Measurements from ENCODE around the gene SDR42E1.
"Not testable (repeated sequence)": the region's sequence is repeated elsewhere in the genome, so short reads cannot be mapped to it uniquely, and the experiment has no call there.

SDR42E1 gene

DNA sequence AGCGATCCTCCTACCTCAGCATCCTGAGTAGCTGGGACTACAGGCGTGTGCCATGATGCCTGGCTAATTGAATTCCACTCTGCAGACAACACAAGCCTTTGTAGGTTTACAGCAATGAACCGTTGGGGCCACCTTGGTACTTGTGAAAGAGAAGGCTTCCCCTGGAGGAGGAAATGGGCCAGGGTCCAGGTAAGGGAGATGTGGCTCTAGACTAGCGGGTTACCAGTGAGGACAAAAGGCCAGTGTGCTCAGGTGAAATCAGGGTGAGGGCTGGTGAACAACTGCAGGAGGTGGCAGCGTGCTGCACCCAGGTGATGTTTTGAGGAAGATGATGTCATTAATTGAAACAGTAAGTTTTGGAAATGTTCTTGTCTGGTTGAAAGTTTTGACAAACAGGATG lies 6.7 kb downstream of the SDR42E1 start:
- peaks cover 21% of the 10 kb centered on the region for H3K9me3 ChIP-seq (ENCODE audit: insufficient read depth, low read depth, low read length)
- H3K27me3 ChIP-seq (ENCODE audit: insufficient read depth, low read length), result no peaks in the 10 kb centered on the region
- no peak overlapping the region for H3K9ac ChIP-seq (ENCODE audit: low read depth, low read length)
- no peaks in the 10 kb centered on the region; the same call in none of the 2 replicates for H3K4me1 ChIP-seq (ENCODE audit: insufficient read depth, low read length)
- WGBS, result 95% methylated on average over 5 of the region's 5 CpGs
- no peaks in the 10 kb centered on the region for H3K36me3 ChIP-seq (ENCODE audit: insufficient read depth, low read length)
- H3K27ac ChIP-seq (ENCODE audit: low read depth, low read length), result no peak overlapping the region
- no peak overlapping the region for H3K4me3 ChIP-seq (ENCODE audit: low read length)

DNA sequence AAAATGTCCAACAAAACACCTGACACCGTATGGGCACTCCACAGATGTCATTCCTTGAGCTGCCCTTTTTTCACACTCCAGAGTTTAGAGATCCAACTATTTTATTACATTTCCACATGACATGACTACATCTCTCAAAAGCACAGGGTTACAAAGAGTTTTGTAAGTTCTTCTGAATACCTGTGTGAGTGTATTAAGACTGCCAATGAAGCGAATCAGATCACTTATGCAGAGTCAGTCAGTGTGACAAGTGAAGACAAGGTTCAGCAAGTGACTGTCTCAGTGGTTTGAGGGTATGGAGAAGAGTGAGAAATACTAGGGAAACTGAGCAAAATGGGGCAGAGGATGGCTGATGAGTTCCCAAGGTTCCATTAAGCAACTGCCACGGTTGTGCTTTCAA lies 8.4 kb downstream of the SDR42E1 start:
- H3K36me3 ChIP-seq (ENCODE audit: insufficient read depth, low read length), result no peaks in the 10 kb centered on the region

DNA sequence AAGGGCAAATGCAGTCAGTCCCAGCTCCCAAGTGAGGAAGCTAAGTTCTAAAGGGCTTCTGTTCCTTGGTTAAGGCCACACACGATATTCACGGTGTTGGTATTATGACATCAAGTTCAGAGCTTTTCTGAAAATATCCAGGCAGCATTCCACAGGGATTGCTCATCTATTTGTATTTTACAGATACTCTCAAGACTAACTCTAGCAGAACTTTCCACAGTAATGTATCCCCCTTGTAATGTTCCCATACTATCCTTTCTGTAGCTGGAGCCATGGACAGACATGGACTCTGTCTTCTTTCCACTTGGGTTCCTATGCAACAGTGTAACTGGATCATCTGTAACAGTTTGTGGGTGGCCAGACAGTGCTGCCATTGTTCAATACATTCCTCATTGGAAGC lies 13.5 kb downstream of the SDR42E1 start:
- H3K4me1 ChIP-seq (ENCODE audit: insufficient read depth, low read length), result peaks cover 9% of the 10 kb centered on the region
- no peaks in the 10 kb centered on the region for H3K36me3 ChIP-seq (ENCODE audit: insufficient read depth, low read length)
- H3K27ac ChIP-seq (ENCODE audit: low read depth, low read length), result no peak overlapping the region
- H3K9ac ChIP-seq (ENCODE audit: low read depth, low read length), result no peak overlapping the region
- no peaks in the 10 kb centered on the region for H3K9me3 ChIP-seq (ENCODE audit: insufficient read depth, low read depth, low read length)
- H3K4me3 ChIP-seq (ENCODE audit: low read length), result no peak overlapping the region
- H3K27me3 ChIP-seq (ENCODE audit: insufficient read depth, low read length), result no peaks in the 10 kb centered on the region
- WGBS, result 63% methylated on average over 2 of the region's 2 CpGs

More for the DNA sequence above, 8.4 kb downstream of the SDR42E1 start:
- Histone ChIP-seq H3K4me1 (ENCODE audit: insufficient read depth, low read length) (no peaks in the 10 kb centered on the region; the same call in none of the 2 replicates), H3K9me3 (ENCODE audit: insufficient read depth, low read depth, low read length) (peaks cover 5% of the 10 kb centered on the region; the same call in 1 of the 2 replicates), H3K4me3 (ENCODE audit: low read length) (no peak overlapping the region), H3K9ac (ENCODE audit: low read depth, low read length) (no peak overlapping the region), H3K27me3 (ENCODE audit: insufficient read depth, low read length) (no peaks in the 10 kb centered on the region), H3K27ac (ENCODE audit: low read depth, low read length) (no peak overlapping the region)
- WGBS, result 92% methylated on average over 3 of the region's 3 CpGs

DNA sequence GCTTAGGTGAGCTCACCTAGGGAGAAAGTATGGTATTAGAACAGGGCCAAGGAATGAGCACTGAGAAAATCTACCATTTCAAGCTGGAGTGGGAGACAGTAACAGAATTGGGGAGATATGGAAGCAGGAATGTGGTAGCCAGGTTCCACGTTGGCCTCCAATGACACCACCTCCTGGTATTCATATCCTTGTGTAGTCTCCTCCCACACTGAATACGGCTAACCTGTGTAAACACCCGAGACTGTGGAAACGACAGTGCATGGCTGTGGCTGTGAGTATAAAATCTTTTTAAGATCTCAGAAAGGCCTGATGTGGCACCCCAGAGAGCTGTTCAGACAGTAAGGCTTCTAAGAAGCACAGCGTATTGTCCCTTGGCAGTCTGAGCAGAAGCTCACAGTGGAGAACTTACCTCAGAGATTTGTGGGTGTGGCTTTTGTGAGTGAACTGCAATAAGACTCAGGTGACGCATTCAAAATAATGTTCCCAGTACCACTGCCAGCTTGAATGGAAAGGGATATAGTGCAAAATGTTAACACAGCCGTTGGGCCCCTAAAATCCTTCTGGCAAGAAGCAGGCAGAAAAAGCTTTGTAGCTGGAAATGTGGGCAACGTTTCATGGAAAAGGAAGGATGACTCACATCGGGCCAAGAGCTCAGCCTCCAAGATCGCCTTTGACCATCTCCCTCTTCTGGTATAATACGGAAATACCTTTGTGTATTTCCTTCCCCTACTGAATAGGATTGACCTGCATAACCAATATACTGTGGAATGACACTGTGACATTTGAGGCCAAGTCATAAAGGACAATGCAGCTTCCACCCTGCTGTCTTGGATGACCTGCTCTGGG lies 14.4 kb downstream of the SDR42E1 start:
- WGBS, result 60% methylated on average over 11 of the region's 11 CpGs
- peaks cover 11% of the 10 kb centered on the region for H3K4me1 ChIP-seq (ENCODE audit: insufficient read depth, low read length)
- H3K27ac ChIP-seq (ENCODE audit: low read depth, low read length), result no peak overlapping the region
- H3K4me3 ChIP-seq (ENCODE audit: low read length), result no peak overlapping the region
- H3K36me3 ChIP-seq (ENCODE audit: insufficient read depth, low read length), result no peaks in the 10 kb centered on the region
- no peaks in the 10 kb centered on the region for H3K27me3 ChIP-seq (ENCODE audit: insufficient read depth, low read length)
- no peaks in the 10 kb centered on the region for H3K9me3 ChIP-seq (ENCODE audit: insufficient read depth, low read depth, low read length)
- H3K9ac ChIP-seq (ENCODE audit: low read depth, low read length), result no peak overlapping the region

DNA sequence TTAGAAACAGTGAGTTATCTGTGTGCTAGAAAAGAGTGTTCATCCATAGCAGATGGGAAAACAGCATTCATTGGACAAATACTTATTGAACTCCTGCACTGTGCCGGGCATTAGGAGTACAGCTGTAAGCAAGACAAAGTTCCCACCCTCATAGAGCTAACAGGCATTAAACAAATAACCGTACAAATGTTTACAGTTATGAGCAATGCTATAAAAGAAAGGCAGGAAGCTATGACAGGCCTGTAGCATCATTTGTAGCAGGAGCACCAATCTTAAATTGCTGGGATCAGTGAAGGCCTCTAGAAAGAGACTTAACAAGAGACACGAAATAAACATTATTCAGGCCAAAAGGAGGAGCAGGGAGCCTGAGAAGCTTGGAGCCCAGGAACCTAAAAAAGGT lies 15.6 kb downstream of the SDR42E1 start:
- 98% methylated on average over 3 of the region's 3 CpGs for WGBS

DNA sequence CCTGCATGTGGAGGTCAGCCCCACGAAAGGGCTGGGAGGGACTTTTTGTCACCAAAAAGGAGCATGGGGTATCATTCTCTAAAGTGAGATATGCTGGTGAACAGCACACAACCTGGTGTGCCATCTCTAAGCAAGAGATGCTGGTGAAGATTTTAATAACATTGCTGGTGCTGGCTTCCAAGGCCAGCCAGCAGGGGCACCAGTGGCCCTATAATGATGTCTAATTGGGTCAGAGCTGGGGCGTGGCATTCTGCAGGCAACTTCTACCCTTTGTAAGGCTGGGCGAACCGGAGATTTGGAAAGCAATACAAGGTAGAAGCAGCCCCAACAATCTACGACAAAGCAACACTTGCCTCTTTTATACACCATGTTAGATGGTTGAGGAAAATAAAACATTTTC lies 16.8 kb downstream of the SDR42E1 start:
- 89% methylated on average over 5 of the region's 5 CpGs for WGBS
- Histone ChIP-seq H3K9me3 (ENCODE audit: insufficient read depth, low read depth, low read length) (no peaks in the 10 kb centered on the region), H3K27ac (ENCODE audit: low read depth, low read length) (no peak overlapping the region)

More for the DNA sequence above, 15.6 kb downstream of the SDR42E1 start:
- H3K9me3 ChIP-seq (ENCODE audit: insufficient read depth, low read depth, low read length), result no peaks in the 10 kb centered on the region
- H3K4me3 ChIP-seq (ENCODE audit: low read length), result no peak overlapping the region
- peaks cover 11% of the 10 kb centered on the region for H3K4me1 ChIP-seq (ENCODE audit: insufficient read depth, low read length)
- H3K27ac ChIP-seq (ENCODE audit: low read depth, low read length), result no peak overlapping the region
- no peaks in the 10 kb centered on the region for H3K27me3 ChIP-seq (ENCODE audit: insufficient read depth, low read length)
- H3K36me3 ChIP-seq (ENCODE audit: insufficient read depth, low read length), result no peaks in the 10 kb centered on the region
- no peak overlapping the region for H3K9ac ChIP-seq (ENCODE audit: low read depth, low read length)

DNA sequence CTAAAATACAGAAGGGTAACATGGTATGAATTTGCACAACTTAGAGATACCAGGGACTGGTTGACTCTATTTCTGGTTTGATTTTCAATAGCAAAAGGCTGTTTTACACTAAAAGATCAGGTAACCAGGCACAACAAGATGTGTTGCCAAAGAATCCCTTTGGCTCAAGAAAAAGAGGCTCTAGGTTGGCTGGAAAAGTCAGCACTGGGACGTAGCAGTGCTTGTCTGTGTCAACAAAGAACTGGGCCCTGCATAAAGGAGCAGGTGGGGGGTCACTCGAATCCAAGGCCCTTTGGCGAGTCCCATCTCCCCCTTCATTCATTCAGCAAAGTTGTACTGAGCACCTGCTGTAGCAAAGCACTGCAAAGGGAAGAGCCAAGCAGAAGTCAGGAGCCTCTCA lies 18.4 kb downstream of the SDR42E1 start:
- H3K4me1 ChIP-seq (ENCODE audit: insufficient read depth, low read length), result peaks cover 11% of the 10 kb centered on the region
- H3K27me3 ChIP-seq (ENCODE audit: insufficient read depth, low read length), result no peaks in the 10 kb centered on the region
- 68% methylated on average over 3 of the region's 3 CpGs for WGBS
- H3K27ac ChIP-seq (ENCODE audit: low read depth, low read length), result no peak overlapping the region
- H3K9me3 ChIP-seq (ENCODE audit: insufficient read depth, low read depth, low read length), result no peaks in the 10 kb centered on the region
- H3K36me3 ChIP-seq (ENCODE audit: insufficient read depth, low read length), result no peaks in the 10 kb centered on the region
- no peak overlapping the region for H3K4me3 ChIP-seq (ENCODE audit: low read length)
- no peak overlapping the region for H3K9ac ChIP-seq (ENCODE audit: low read depth, low read length)

More for the DNA sequence above, 16.8 kb downstream of the SDR42E1 start:
- Histone ChIP-seq H3K4me3 (ENCODE audit: low read length) (no peak overlapping the region), H3K36me3 (ENCODE audit: insufficient read depth, low read length) (no peaks in the 10 kb centered on the region), H3K4me1 (ENCODE audit: insufficient read depth, low read length) (peaks cover 11% of the 10 kb centered on the region), H3K9ac (ENCODE audit: low read depth, low read length) (no peak overlapping the region), H3K27me3 (ENCODE audit: insufficient read depth, low read length) (no peaks in the 10 kb centered on the region)

DNA sequence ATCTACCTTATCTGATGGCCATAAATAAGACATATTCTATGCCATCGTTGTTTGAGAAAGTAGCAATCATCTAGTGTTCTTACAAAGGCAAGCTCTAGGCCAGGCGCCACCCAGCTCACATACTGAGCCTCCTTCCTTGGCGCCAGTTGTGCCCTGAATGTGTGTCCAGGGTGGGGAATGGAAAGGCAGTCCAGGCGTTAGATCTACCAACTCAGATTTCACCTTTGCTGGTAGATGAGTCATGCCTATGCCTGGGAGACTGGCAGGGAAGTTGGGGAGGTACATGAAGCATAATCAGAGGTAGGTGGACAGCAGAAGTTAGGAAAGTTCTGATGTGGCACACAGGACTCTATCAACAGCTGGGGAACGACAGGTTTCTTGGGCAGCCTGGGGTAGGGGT lies 23.6 kb downstream of the SDR42E1 start:
- no peak overlapping the region for H3K9ac ChIP-seq (ENCODE audit: low read depth, low read length)
- no peaks in the 10 kb centered on the region for H3K27me3 ChIP-seq (ENCODE audit: insufficient read depth, low read length)
- H3K27ac ChIP-seq (ENCODE audit: low read depth, low read length), result no peak overlapping the region
- 88% methylated on average over 5 of the region's 5 CpGs for WGBS
- H3K4me1 ChIP-seq (ENCODE audit: insufficient read depth, low read length), result peaks cover 2% of the 10 kb centered on the region; the same call in 1 of the 2 replicates
- no peaks in the 10 kb centered on the region for H3K36me3 ChIP-seq (ENCODE audit: insufficient read depth, low read length)
- no peaks in the 10 kb centered on the region for H3K9me3 ChIP-seq (ENCODE audit: insufficient read depth, low read depth, low read length)
- no peak overlapping the region for H3K4me3 ChIP-seq (ENCODE audit: low read length)

DNA sequence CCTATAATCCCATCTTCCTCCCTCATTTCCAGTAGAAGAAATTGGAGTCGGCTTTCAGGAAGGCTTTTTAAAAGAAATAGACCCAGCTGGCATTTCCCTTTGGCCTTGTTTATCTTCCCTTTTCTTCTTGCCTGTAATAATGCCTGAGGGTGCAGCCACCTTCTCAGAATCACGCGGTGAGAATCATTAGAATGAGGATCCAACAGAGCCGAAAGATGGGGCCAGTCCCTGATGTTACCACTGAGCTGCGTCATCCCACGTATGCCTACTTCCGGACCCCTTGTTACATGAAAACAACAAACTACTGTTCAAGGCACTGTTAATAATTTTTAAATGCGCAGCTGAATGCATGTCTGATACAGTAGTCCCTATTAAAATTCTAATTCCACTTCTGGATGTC lies 24.1 kb downstream of the SDR42E1 start:
- Histone ChIP-seq H3K27me3 (ENCODE audit: insufficient read depth, low read length) (no peaks in the 10 kb centered on the region), H3K4me1 (ENCODE audit: insufficient read depth, low read length) (no peaks in the 10 kb centered on the region), H3K4me3 (ENCODE audit: low read length) (no peak overlapping the region), H3K9ac (ENCODE audit: low read depth, low read length) (no peak overlapping the region), H3K36me3 (ENCODE audit: insufficient read depth, low read length) (no peaks in the 10 kb centered on the region), H3K9me3 (ENCODE audit: insufficient read depth, low read depth, low read length) (no peaks in the 10 kb centered on the region), H3K27ac (ENCODE audit: low read depth, low read length) (no peak overlapping the region)
- 91% methylated on average over 8 of the region's 8 CpGs for WGBS

DNA sequence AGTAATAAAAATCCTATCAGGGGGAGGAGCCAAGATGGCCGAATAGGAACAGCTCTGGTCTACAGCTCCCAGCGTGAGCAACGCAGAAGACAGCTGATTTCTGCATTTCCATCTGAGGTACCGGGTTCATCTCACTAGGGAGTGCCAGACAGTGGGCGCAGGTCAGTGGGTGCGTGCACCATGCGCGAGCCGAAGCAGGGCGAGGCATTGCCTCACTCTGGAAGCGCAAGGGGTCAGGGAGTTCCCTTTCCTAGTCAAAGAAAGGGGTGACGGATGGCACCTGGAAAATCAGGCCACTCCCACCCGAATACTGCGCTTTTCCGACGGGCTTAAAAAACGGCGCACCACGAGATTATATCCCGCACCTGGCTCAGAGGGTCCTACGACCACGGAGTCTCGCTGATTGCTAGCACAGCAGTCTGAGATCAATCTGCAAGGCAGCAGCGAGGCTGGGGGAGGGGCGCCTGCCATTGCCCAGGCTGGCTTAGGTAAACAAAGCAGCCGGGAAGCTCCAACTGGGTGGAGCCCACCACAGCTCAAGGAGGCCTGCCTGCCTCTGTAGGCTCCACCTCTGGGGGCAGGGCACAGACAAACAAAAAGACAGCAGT lies 33.8 kb downstream of the SDR42E1 start:
- WGBS, result 74% methylated on average over 26 of the region's 26 CpGs
- H3K9ac ChIP-seq (ENCODE audit: low read depth, low read length); H3K4me3 ChIP-seq (ENCODE audit: low read length); H3K9me3 ChIP-seq (ENCODE audit: insufficient read depth, low read depth, low read length); H3K27me3 ChIP-seq (ENCODE audit: insufficient read depth, low read length); H3K36me3 ChIP-seq (ENCODE audit: insufficient read depth, low read length); H3K27ac ChIP-seq (ENCODE audit: low read depth, low read length): not testable (repeated sequence)
- peaks cover 28% of the 10 kb centered on the region for H3K4me1 ChIP-seq (ENCODE audit: insufficient read depth, low read length)

DNA sequence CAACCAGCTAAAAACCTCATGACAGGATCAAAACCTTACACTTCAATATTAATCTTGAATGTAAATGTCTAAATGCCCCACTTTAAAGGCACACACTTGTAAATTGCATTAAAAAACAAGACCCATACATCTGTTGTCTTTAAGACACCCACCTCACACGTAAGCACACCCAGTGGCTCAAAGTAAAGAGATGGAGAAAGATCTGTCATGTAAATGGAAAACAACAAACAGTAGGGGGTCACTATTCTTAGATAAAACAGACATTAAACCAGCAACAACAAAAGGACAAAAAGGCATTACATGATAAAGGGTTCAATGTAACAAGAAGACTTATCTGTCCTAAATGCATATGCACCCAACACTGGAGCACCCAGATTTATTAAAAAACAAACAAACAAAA lies 35.6 kb downstream of the SDR42E1 start:
- Histone ChIP-seq H3K9me3 (ENCODE audit: insufficient read depth, low read depth, low read length) (peaks cover 25% of the 10 kb centered on the region), H3K4me3 (ENCODE audit: low read length) (no peak overlapping the region)
- 0% methylated on average over 1 of the region's 1 CpG for WGBS

More for the DNA sequence above, 35.6 kb downstream of the SDR42E1 start:
- H3K27me3 ChIP-seq (ENCODE audit: insufficient read depth, low read length), result no peaks in the 10 kb centered on the region
- no peaks in the 10 kb centered on the region for H3K36me3 ChIP-seq (ENCODE audit: insufficient read depth, low read length)
- peaks cover 28% of the 10 kb centered on the region for H3K4me1 ChIP-seq (ENCODE audit: insufficient read depth, low read length)
- H3K27ac ChIP-seq (ENCODE audit: low read depth, low read length), result peak overlapping the region; percentile 46; the same call in 1 of the 2 replicates
- H3K9ac ChIP-seq (ENCODE audit: low read depth, low read length), result no peak overlapping the region
